DND-41 (cell line): ENCODE measurements around the gene PPP2R2D.

Source experiments
- EZH2 ChIP-seq: IDR thresholded peaks from 3 replicates; pipeline ENCODE4 v1.6.1; 2012; ENCODE audit warnings: borderline replicate concordance, low read depth, mild to moderate bottlenecking, moderate library complexity, low read length, inconsistent platforms; ENCODE audit not compliant: severe bottlenecking
- TF ChIP-seq, protein P1 (sequence below): IDR thresholded peaks from 2 replicates; pipeline ENCODE4 v1.5.1; 2012; ENCODE audit warnings: borderline replicate concordance, low read length, moderate library complexity, mild to moderate bottlenecking; ENCODE audit not compliant: poor library complexity, severe bottlenecking; ENCODE audit errors: extremely low read depth

DNA sequence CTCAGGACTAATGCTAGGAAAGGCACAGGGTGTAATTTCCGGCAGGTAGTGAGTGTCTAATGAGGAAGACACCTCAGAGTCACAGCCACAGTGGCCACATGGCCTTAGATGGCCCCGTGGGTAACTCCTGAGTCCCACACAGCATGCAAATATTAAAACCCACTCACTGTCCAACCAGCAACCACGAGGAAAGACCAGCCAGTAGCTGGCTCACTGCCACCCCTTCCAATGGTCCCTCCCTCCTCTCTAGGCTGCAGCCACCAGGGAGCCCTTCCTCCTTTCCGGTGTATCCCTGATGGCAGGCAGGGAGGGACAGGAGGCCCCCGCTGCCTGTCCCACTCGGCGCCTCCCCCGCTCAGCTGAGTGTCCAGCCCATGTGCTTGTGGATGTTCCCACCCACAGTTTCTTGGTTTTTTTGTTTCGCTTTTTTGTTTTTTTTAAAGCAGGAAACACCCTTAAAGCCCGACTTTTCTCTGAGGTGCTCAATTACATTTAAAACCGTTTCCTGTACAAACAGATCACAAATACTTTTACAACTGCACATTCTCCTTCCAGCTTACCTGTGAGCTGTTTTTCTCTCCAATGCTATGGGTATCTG lies 71.8 kb downstream of the PPP2R2D start:
- TF ChIP-seq, protein P1, sequence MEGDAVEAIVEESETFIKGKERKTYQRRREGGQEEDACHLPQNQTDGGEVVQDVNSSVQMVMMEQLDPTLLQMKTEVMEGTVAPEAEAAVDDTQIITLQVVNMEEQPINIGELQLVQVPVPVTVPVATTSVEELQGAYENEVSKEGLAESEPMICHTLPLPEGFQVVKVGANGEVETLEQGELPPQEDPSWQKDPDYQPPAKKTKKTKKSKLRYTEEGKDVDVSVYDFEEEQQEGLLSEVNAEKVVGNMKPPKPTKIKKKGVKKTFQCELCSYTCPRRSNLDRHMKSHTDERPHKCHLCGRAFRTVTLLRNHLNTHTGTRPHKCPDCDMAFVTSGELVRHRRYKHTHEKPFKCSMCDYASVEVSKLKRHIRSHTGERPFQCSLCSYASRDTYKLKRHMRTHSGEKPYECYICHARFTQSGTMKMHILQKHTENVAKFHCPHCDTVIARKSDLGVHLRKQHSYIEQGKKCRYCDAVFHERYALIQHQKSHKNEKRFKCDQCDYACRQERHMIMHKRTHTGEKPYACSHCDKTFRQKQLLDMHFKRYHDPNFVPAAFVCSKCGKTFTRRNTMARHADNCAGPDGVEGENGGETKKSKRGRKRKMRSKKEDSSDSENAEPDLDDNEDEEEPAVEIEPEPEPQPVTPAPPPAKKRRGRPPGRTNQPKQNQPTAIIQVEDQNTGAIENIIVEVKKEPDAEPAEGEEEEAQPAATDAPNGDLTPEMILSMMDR: no peak
- TF ChIP-seq EZH2: no peak
